GM19023 (cell line): ENCODE data around the gene SPRYD7.
A peak's percentile ranks its signal among the peaks of the same experiment; 100 is the strongest.
"Not testable (repeated sequence)": the region's sequence is repeated elsewhere in the genome, so short reads cannot be mapped to it uniquely, and the experiment has no call there.

Experiments used
- ATAC-seq: cut with Tn5 transposase; IDR thresholded peaks from one replicate; pipeline ENCODE4 v1.9.1; 2021; ENCODE audit warnings: mild to moderate bottlenecking, moderate library complexity; ENCODE audit not compliant: unreplicated experiment

Gene SPRYD7

GRCh38 chr13:49936075-49936967, at the start of gene SPRYD7:
Gene SPRYD7 (minus strand): TSS chr13:49936340. CDS start chr13:49936235, 105 bp downstream.
- peak; percentile 98 for ATAC-seq

GRCh38 chr13:49985129-49985528, 49.0 kb upstream of the SPRYD7 start:
- ATAC-seq: no peak

GRCh38 chr13:49980266-49980665, 44.1 kb upstream of the SPRYD7 start:
- no peak for ATAC-seq

GRCh38 chr13:49977992-49978391, 41.9 kb upstream of the SPRYD7 start:
- no peak for ATAC-seq

GRCh38 chr13:49976314-49977258, 40.4 kb upstream of the SPRYD7 start:
- ATAC-seq: no peak

GRCh38 chr13:49975826-49976225, 39.7 kb upstream of the SPRYD7 start:
- ATAC-seq: no peak

- ATAC-seq: no peak
Measured at GRCh38 chr13:49972709-49973108, 36.6 kb upstream of the SPRYD7 start.

- no peak for ATAC-seq
Measured at GRCh38 chr13:49967456-49967855, 31.3 kb upstream of the SPRYD7 start.

GRCh38 chr13:49958321-49958720, 22.2 kb upstream of the SPRYD7 start:
- no peak for ATAC-seq

GRCh38 chr13:49956131-49956530, 20.0 kb upstream of the SPRYD7 start:
- no peak for ATAC-seq

- ATAC-seq: no peak
Measured at GRCh38 chr13:49954674-49955455, 18.7 kb upstream of the SPRYD7 start.

GRCh38 chr13:49953560-49953959, 17.4 kb upstream of the SPRYD7 start:
- ATAC-seq: no peak

- no peak for ATAC-seq
Measured at GRCh38 chr13:49951754-49952535, 15.8 kb upstream of the SPRYD7 start.

- ATAC-seq: not testable (repeated sequence)
Measured at GRCh38 chr13:49948777-49949270, 12.7 kb upstream of the SPRYD7 start.

- no peak for ATAC-seq
Measured at GRCh38 chr13:49939321-49939720, 3.2 kb upstream of the SPRYD7 start.

- no peak for ATAC-seq
Measured at GRCh38 chr13:49938921-49939320, 2.8 kb upstream of the SPRYD7 start.

- ATAC-seq: no peak
Measured at GRCh38 chr13:49938314-49938713, 2.2 kb upstream of the SPRYD7 start.

- ATAC-seq: no peak
Measured at GRCh38 chr13:49936968-49937273, 781 bp upstream of the SPRYD7 start.

- ATAC-seq: peak; percentile 22
Measured at GRCh38 chr13:49935171-49936074, 717 bp downstream of the SPRYD7 start.
